HepG2 (cell line): ENCODE measurements around the gene SYNGR1. TPM values are rescaled to one million over a fixed set of nuclear protein-coding genes. Genes with fewer than 3 reads are reported as not detected.

ENCODE experiments used
- AFF4 ChIP-seq: sonication (generic); formaldehyde crosslinking; IDR thresholded peaks from 2 replicates; pipeline ENCODE4 v1.4.0; 2020; ENCODE audit warnings: missing genetic modification reagents
- BORCS8-MEF2B ChIP-seq: sonication (generic); formaldehyde crosslinking; IDR thresholded peaks from 2 replicates; pipeline ENCODE4 v1.8.0; 2022; ENCODE audit warnings: mild to moderate bottlenecking, missing genetic modification reagents
- DNMT3B ChIP-seq: conservative IDR thresholded peaks from 2 replicates; pipeline ENCODE4 v1.6.1; 2016; ENCODE audit warnings: missing biosample characterization, control low read depth
- FLYWCH1 ChIP-seq: sonication (generic); formaldehyde crosslinking; IDR thresholded peaks from 2 replicates; pipeline ENCODE4 v1.8.1; 2023; ENCODE audit warnings: mild to moderate bottlenecking, missing genetic modification reagents
- FOXM1 ChIP-seq: sonication (generic); formaldehyde crosslinking; IDR thresholded peaks from 2 replicates; pipeline ENCODE4 v1.5.0; 2020; ENCODE audit warnings: missing genetic modification reagents
- KDM2A ChIP-seq: sonication (generic); formaldehyde crosslinking; IDR thresholded peaks from 2 replicates; pipeline ENCODE4 v1.4.0; 2020; ENCODE audit warnings: low read depth, missing genetic modification reagents, borderline replicate concordance
- MLX ChIP-seq: IDR thresholded peaks from 2 replicates; pipeline ENCODE4 v1.6.1; 2016
- MXI1 ChIP-seq: IDR thresholded peaks from 3 replicates; pipeline ENCODE4 v1.6.1; 2012; ENCODE audit warnings: low read depth, low read length, inconsistent platforms, borderline replicate concordance
- PHF20 ChIP-seq: sonication (generic); formaldehyde crosslinking; IDR thresholded peaks from 2 replicates; pipeline ENCODE4 v1.5.0; 2020; ENCODE audit warnings: mild to moderate bottlenecking, missing genetic modification reagents
- RERE ChIP-seq: IDR thresholded peaks from 2 replicates; pipeline ENCODE4 v1.6.1; 2016; ENCODE audit warnings: low read depth, missing genetic modification reagents, missing compliant biosample characterization
- RORA ChIP-seq: sonication (generic); formaldehyde crosslinking; IDR thresholded peaks from 2 replicates; pipeline ENCODE4 v1.5.0; 2020; ENCODE audit warnings: mild to moderate bottlenecking, missing genetic modification reagents, moderate library complexity
- ZBTB25 ChIP-seq: IDR thresholded peaks from 2 replicates; pipeline ENCODE4 v1.6.1; 2018; ENCODE audit warnings: missing genetic modification reagents
- ZFP36 ChIP-seq: fragments of 150-350 bp; IDR thresholded peaks from 2 replicates; pipeline ENCODE4 v1.6.1; 2018; ENCODE audit warnings: borderline replicate concordance, low read length, low read depth; ENCODE audit not compliant: partially characterized antibody
- ZNF224 ChIP-seq: sonication (generic); formaldehyde crosslinking; IDR thresholded peaks from 2 replicates; pipeline ENCODE4 v1.5.0; 2020; ENCODE audit warnings: mild to moderate bottlenecking, missing genetic modification reagents
- ZNF296 ChIP-seq: sonication (generic); formaldehyde crosslinking; conservative IDR thresholded peaks from 2 replicates; pipeline ENCODE4 v1.5.0; 2020; ENCODE audit warnings: mild to moderate bottlenecking, missing genetic modification reagents
- ZNF33B ChIP-seq: sonication (generic); formaldehyde crosslinking; IDR thresholded peaks from 2 replicates; pipeline ENCODE4 v1.5.1; 2020; ENCODE audit warnings: mild to moderate bottlenecking, missing genetic modification reagents
- ZNF572 ChIP-seq: sonication (generic); formaldehyde crosslinking; IDR thresholded peaks from 2 replicates; pipeline ENCODE4 v1.5.1; 2020; ENCODE audit warnings: mild to moderate bottlenecking, missing genetic modification reagents
- polyA plus RNA-seq, 8 experiments: library from polyadenylated mRNA; depleted of rRNA in 3 of 8; stranded (reverse) in 7 of 8; unstranded in 1 of 8; fragments of >200 nt; fragmentation: Illumina TruSeq in 4 of 8; extraction: Trizol in 4 of 8; gene quantifications; 2 replicates each; pipeline versions ENCODE4 v1.2.1 to v1.2.3, GENCODE V29; 2011 to 2016; ENCODE audit warnings: low read depth in 4 of 8, missing spikeins in 1 of 8, mixed read lengths in 1 of 8; ENCODE audit not compliant: insufficient read depth in 1 of 8
- total RNA-seq, 5 experiments: library from RNA; depleted of rRNA; stranded (reverse); fragments of >200 nt; fragmentation: Illumina TruSeq; extraction: Trizol; gene quantifications; 2 replicates each; pipeline ENCODE4 v1.2.3, GENCODE V29; 2016; ENCODE audit warnings: low read depth in 1 of 5

The SYNGR1 gene
- total and polyA plus RNA-seq, 2 of the 13 experiments (the other 11 are each of a cell fraction or from before 2014, with no cell fraction given) = 0.27 to 2.7 TPM

- TF ChIP-seq RERE (CRISPR knock-in tag) = peak; percentile 16; the same call in 1 of the 2 replicates
- peak; percentile 84; the same call in 1 of the 2 replicates for TF ChIP-seq KDM2A
- TF ChIP-seq MXI1 = peak; percentile 83; the same call in 1 of the 3 replicates
- peak; percentile 65 for TF ChIP-seq BORCS8-MEF2B (CRISPR knock-in tag)
- TF ChIP-seq ZBTB25 (CRISPR knock-in tag) = peak; percentile 91
- no peak for TF ChIP-seq FOXM1
- no peak for TF ChIP-seq ZNF296 (CRISPR knock-in tag)
- peak; percentile 88 for TF ChIP-seq PHF20 (CRISPR knock-in tag)
- TF ChIP-seq AFF4 = peak; percentile 70; the same call in 1 of the 2 replicates
- TF ChIP-seq FLYWCH1 (CRISPR knock-in tag) = no peak
- TF ChIP-seq MLX = 0 out of 2 replicates have a peak, but pooled peaks have one; percentile 13
- peak; percentile 56; the same call in 1 of the 2 replicates for TF ChIP-seq ZNF33B
- TF ChIP-seq DNMT3B (CRISPR knock-in tag) = no peak; the same call in 1 of the 2 replicates
- 0 out of 2 replicates have a peak, but pooled peaks have one; percentile 44 for TF ChIP-seq ZNF224 (CRISPR knock-in tag)
- TF ChIP-seq ZNF572 (CRISPR knock-in tag) = 0 out of 2 replicates have a peak, but pooled peaks have one; percentile 56
- TF ChIP-seq RORA (CRISPR knock-in tag) = 0 out of 2 replicates have a peak, but pooled peaks have one; percentile 79
- TF ChIP-seq ZFP36 = no peak
Measured at GRCh38 chr22:39319284-39320022, 30.3 kb upstream of the SYNGR1 start, which contains the start of gene RPL3 (continued).
